Prostate gland (tissue), 2 donors: ENCODE measurements around the gene KIF16B. TPM values are rescaled to one million over a fixed set of nuclear protein-coding genes. Genes with fewer than 3 reads are reported as not detected.

Experiments used
- DNase-seq: peaks from one replicate; pipeline ENCODE4 v3.0.0-alpha.2; 2019; ENCODE audit warnings: low spot score
- H3K27ac ChIP-seq, 2 donors: fragments of 200-600 bp; sonication (generic); 2 replicates each; pipeline ENCODE4 v1.5.1; 2017 to 2019
- H3K27me3 ChIP-seq: fragments of 200-600 bp; sonication (generic); replicated peaks from 2 replicates; pipeline ENCODE4 v1.5.1; 2019; ENCODE audit not compliant: insufficient read depth
- H3K36me3 ChIP-seq, 2 donors: fragments of 200-600 bp; sonication (generic); 1 replicate in 1 of 2; 2 replicates in 1 of 2; pipeline versions ENCODE4 v1.5.1 to v1.8.1; 2017 to 2019
- H3K4me1 ChIP-seq: fragments of 200-600 bp; sonication (generic); replicated peaks from 2 replicates; pipeline ENCODE4 v1.5.1; 2019
- H3K4me3 ChIP-seq, 2 donors: fragments of 200-600 bp; sonication (generic); 2 replicates each; pipeline ENCODE4 v1.5.1; 2017 to 2019
- H3K9me3 ChIP-seq: fragments of 200-600 bp; sonication (generic); 2 replicates; pipeline ENCODE4 v1.5.1; 2017
- CTCF ChIP-seq, 4 experiments: fragments of 200-600 bp in 2 of 4; fragments of 450-650 bp in 2 of 4; sonication (generic) in 2 of 4; IDR thresholded peaks; 1 replicate in 3 of 4; 2 replicates in 1 of 4; pipeline ENCODE4 v1.5.1; 2016 to 2019; ENCODE audit warnings: antibody characterized with exemption in 4 of 4, mild to moderate bottlenecking in 2 of 4, moderate library complexity in 2 of 4
- POLR2A ChIP-seq: fragments of 450-650 bp; IDR thresholded peaks from one replicate; pipeline ENCODE4 v1.6.1; 2016; ENCODE audit warnings: antibody characterized with exemption, mild to moderate bottlenecking
- POLR2AphosphoS5 ChIP-seq: sonication (generic); formaldehyde crosslinking; IDR thresholded peaks from one replicate; pipeline ENCODE4 v1.6.1; 2017; ENCODE audit warnings: antibody characterized with exemption
- WGBS: methylation state at CpG from one replicate; pipeline ENCODE4 v1.1.5; 2018; 5-methylcytosine and 5-hydroxymethylcytosine counted together
- intact Hi-C: fragments of 100-400 bp; cut with DNase I; formaldehyde crosslinking; loops from one replicate; pipeline ENCODE4 v1.14.2; 2022
- total RNA-seq, 2 donors: library from RNA; depleted of rRNA; stranded (reverse); fragments of >200 nt; gene quantifications; one replicate each; pipeline ENCODE4 v1.1.0, GENCODE V29; 2016

KIF16B gene
- total RNA-seq, 2 donors from 2014 or later: 11.5 to 24.4 TPM

GRCh38 chr20:16349523-16350260 lies 223.6 kb downstream of the KIF16B start:
- Histone ChIP-seq H3K36me3 (no peaks in the 10 kb centered on the region), H3K9me3 (no peaks in the 10 kb centered on the region), H3K27ac (no peak overlapping the region), H3K27me3 (no peaks in the 10 kb centered on the region), H3K4me3 (no peak overlapping the region), H3K4me1 (no peaks in the 10 kb centered on the region)
- intact Hi-C loops: no loop called here
- WGBS: 62% methylated on average over 6 of the region's 6 CpGs
- no peak for DNase-seq
- TF ChIP-seq POLR2A (no peak), CTCF (IDR thresholded peaks at IDR 0.05) (no peak), POLR2AphosphoS5 (no peak)

GRCh38 chr20:16346956-16347355 lies 226.3 kb downstream of the KIF16B start:
- H3K27me3 ChIP-seq: no peaks in the 10 kb centered on the region

GRCh38 chr20:16337707-16338106 lies 235.5 kb downstream of the KIF16B start:
- intact Hi-C loops: no loop called here
- H3K9me3 ChIP-seq: no peaks in the 10 kb centered on the region
- 90% methylated on average over 1 of the region's 1 CpG for WGBS
- H3K36me3 ChIP-seq: no peaks in the 10 kb centered on the region
- H3K27me3 ChIP-seq: no peaks in the 10 kb centered on the region
- TF ChIP-seq POLR2AphosphoS5: no peak
- TF ChIP-seq CTCF (IDR thresholded peaks at IDR 0.05): no peak
- TF ChIP-seq POLR2A: no peak
- no peaks in the 10 kb centered on the region for H3K4me1 ChIP-seq
- no peak overlapping the region for H3K27ac ChIP-seq
- no peak for DNase-seq
- H3K4me3 ChIP-seq: no peak overlapping the region

More at GRCh38 chr20:16346956-16347355, 226.3 kb downstream of the KIF16B start:
- Histone ChIP-seq H3K36me3 (no peaks in the 10 kb centered on the region), H3K9me3 (no peaks in the 10 kb centered on the region), H3K4me3 (no peak overlapping the region), H3K27ac (no peak overlapping the region), H3K4me1 (no peaks in the 10 kb centered on the region)
- 92% methylated on average over 7 of the region's 7 CpGs for WGBS
- intact Hi-C loops: no loop called here
- TF ChIP-seq CTCF (IDR thresholded peaks at IDR 0.05) (no peak), POLR2AphosphoS5 (no peak), POLR2A (no peak)
- DNase-seq: no peak

- WGBS: 96% methylated on average over 1 of the region's 1 CpG
- intact Hi-C loops: no loop called here
- H3K36me3 ChIP-seq: no peaks in the 10 kb centered on the region
- H3K4me3 ChIP-seq: no peak overlapping the region
- H3K27me3 ChIP-seq: no peaks in the 10 kb centered on the region
- H3K9me3 ChIP-seq: no peaks in the 10 kb centered on the region
- no peak overlapping the region for H3K27ac ChIP-seq
- TF ChIP-seq CTCF (IDR thresholded peaks at IDR 0.05): no peak
- DNase-seq: no peak
- no peaks in the 10 kb centered on the region for H3K4me1 ChIP-seq
These were observed 245.6 kb downstream of the KIF16B start for GRCh38 chr20:16327606-16328005.

- intact Hi-C loops: no loop called here
- Histone ChIP-seq H3K36me3 (no peaks in the 10 kb centered on the region), H3K4me1 (no peaks in the 10 kb centered on the region), H3K27ac (no peak overlapping the region), H3K9me3 (no peaks in the 10 kb centered on the region), H3K27me3 (no peaks in the 10 kb centered on the region), H3K4me3 (no peak overlapping the region)
- no peak for TF ChIP-seq CTCF (IDR thresholded peaks at IDR 0.05)
- no peak for TF ChIP-seq POLR2A
- TF ChIP-seq POLR2AphosphoS5: no peak
- WGBS: 86% methylated on average over 2 of the region's 2 CpGs
- no peak for DNase-seq
These were observed 252.0 kb downstream of the KIF16B start for GRCh38 chr20:16321291-16321690.
